GM12872 (cell line): ENCODE data around the gene DCD.

Experiments used
- CTCF ChIP-seq: IDR thresholded peaks from 3 replicates; pipeline ENCODE4 v1.5.1; 2011; ENCODE audit warnings: low read depth, mild to moderate bottlenecking, low read length, moderate library complexity; ENCODE audit not compliant: insufficient read depth

DCD gene

GRCh38 chr12:54650409-54650808, 2.2 kb upstream of the DCD start:
- no peak for TF ChIP-seq CTCF

GRCh38 chr12:54649825-54650224, 1.7 kb upstream of the DCD start:
- no peak for TF ChIP-seq CTCF

- no peak for TF ChIP-seq CTCF
Measured at GRCh38 chr12:54641554-54641953, 6.6 kb downstream of the DCD start.

- no peak for TF ChIP-seq CTCF
Measured at GRCh38 chr12:54641089-54641488, 7.1 kb downstream of the DCD start.

GRCh38 chr12:54634795-54635194, 13.4 kb downstream of the DCD start, which contains the start of gene LACRT:
Gene LACRT, minus strand, starts transcription at chr12:54634895. Its CDS starts 54 bp downstream, at chr12:54634841.
- no peak for TF ChIP-seq CTCF

GRCh38 chr12:54631988-54632728, 16.0 kb downstream of the DCD start:
- no peak; the same call in 2 of the 3 replicates for TF ChIP-seq CTCF

- no peak for TF ChIP-seq CTCF
Measured at GRCh38 chr12:54631551-54631950, 16.6 kb downstream of the DCD start.
